Frontal cortex (tissue), 4 donors: Measurements from ENCODE around the gene PPP1R16B. TPM values are rescaled to one million over a fixed set of nuclear protein-coding genes. Genes with fewer than 3 reads are reported as not detected.

Source experiments
- DNase-seq, 2 donors: peaks; one replicate each; pipeline ENCODE4 v3.0.0; 2012; ENCODE audit warnings: low spot score in 2 of 2
- FAIRE-seq: peaks from 2 replicates; lab custom pipeline; 2012; peaks lifted over from hg19 to GRCh38; lab: Jason Lieb, UNC
- total RNA-seq: library from RNA; depleted of rRNA; stranded (reverse); fragments of >200 nt; gene quantifications from one replicate; pipeline ENCODE4 v1.2.3, GENCODE V29; 2014
- donor health status: control.
- donor health status: control.
- donor health status: control.

The PPP1R16B gene
- total RNA-seq, 1 donor from 2014 or later = 10.6 TPM

GRCh38 chr20:38818113-38819065 lies 12.9 kb downstream of the PPP1R16B start:
- no peak for FAIRE-seq
- no peak for DNase-seq

GRCh38 chr20:38825571-38825900 lies 20.0 kb downstream of the PPP1R16B start:
- DNase-seq (no peak), FAIRE-seq (no peak)

GRCh38 chr20:38825901-38826625 lies 20.6 kb downstream of the PPP1R16B start:
- DNase-seq = no peak
- FAIRE-seq = no peak

GRCh38 chr20:38827770-38828281 lies 22.3 kb downstream of the PPP1R16B start:
- DNase-seq (no peak), FAIRE-seq (no peak)

- no peak for FAIRE-seq
- no peak for DNase-seq
These were observed 23.2 kb downstream of the PPP1R16B start for GRCh38 chr20:38828514-38829295.

- FAIRE-seq (no peak), DNase-seq (no peak)
These were observed 23.9 kb downstream of the PPP1R16B start for GRCh38 chr20:38829296-38829875.

- DNase-seq (no peak), FAIRE-seq (no peak)
These were observed 24.9 kb downstream of the PPP1R16B start for GRCh38 chr20:38830356-38830755.

- DNase-seq (no peak), FAIRE-seq (no peak)
These were observed 25.7 kb downstream of the PPP1R16B start for GRCh38 chr20:38831049-38831691.

GRCh38 chr20:38831995-38832620 lies 26.6 kb downstream of the PPP1R16B start:
- FAIRE-seq (no peak), DNase-seq (no peak)

GRCh38 chr20:38833154-38833856 lies 27.8 kb downstream of the PPP1R16B start:
- no peak for FAIRE-seq
- no peak for DNase-seq

GRCh38 chr20:38833857-38834164 lies 28.3 kb downstream of the PPP1R16B start:
- no peak for FAIRE-seq
- no peak for DNase-seq

GRCh38 chr20:38834868-38835267 lies 29.4 kb downstream of the PPP1R16B start:
- FAIRE-seq = no peak
- no peak for DNase-seq

GRCh38 chr20:38835792-38836191 lies 30.3 kb downstream of the PPP1R16B start:
- DNase-seq (peak in 1 of 2 donors; percentile 45), FAIRE-seq (no peak)

GRCh38 chr20:38836991-38837390 lies 31.5 kb downstream of the PPP1R16B start:
- FAIRE-seq (no peak), DNase-seq (no peak)

GRCh38 chr20:38838326-38838725 lies 32.8 kb downstream of the PPP1R16B start:
- no peak for FAIRE-seq
- no peak for DNase-seq

GRCh38 chr20:38839563-38839962 lies 34.1 kb downstream of the PPP1R16B start:
- DNase-seq (no peak), FAIRE-seq (no peak)

GRCh38 chr20:38840053-38840893 lies 34.8 kb downstream of the PPP1R16B start:
- DNase-seq (peak in 1 of 2 donors; percentile 46), FAIRE-seq (no peak)
